GM10847 (cell line): ENCODE measurements around the gene GMDS.

ENCODE experiments used
- POLR2A ChIP-seq: IDR thresholded peaks from 2 replicates; pipeline ENCODE4 v1.6.1; 2011; ENCODE audit not compliant: insufficient read length; ENCODE audit errors: extremely low read depth

GMDS gene

DNA sequence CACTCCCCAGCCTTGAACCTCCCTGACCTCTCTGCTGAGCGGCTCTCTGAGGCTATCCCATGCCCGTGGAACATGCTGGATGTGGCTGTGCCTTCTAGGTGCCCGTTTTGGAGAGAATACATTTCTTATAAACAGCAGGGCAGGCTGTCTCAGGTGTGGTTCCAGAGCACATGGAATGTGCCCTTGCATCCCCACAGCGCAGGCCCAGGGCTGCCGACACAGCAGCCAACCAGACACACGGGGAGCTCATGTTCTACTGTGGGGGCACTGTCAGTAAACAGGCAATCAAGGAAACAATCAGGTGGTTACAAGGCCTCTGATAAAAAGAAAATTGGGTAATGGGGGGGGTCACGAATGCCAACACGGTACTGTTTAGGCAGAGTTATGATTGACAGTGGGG lies 604.9 kb downstream of the GMDS start:
- no peak for TF ChIP-seq POLR2A

DNA sequence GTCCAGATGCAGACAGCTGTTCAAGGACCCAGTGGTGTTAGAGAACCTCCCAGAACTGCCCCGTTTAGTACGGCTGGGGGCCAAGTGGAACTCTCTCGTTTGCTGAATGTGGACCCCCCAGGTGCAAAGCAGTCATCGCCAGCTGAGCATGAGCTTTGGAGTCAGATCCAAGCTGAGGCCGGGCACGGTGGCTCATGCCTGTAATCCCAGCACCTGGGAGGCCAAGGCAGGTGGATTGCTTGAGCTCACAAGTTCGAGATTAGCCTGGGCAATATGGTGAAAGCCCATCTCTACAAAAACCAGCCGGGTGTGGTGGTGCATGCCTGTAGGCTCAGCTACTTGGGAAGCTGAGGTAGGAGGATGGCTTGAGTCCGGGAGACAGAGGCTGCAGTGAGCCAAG lies 606.0 kb downstream of the GMDS start:
- no peak for TF ChIP-seq POLR2A

DNA sequence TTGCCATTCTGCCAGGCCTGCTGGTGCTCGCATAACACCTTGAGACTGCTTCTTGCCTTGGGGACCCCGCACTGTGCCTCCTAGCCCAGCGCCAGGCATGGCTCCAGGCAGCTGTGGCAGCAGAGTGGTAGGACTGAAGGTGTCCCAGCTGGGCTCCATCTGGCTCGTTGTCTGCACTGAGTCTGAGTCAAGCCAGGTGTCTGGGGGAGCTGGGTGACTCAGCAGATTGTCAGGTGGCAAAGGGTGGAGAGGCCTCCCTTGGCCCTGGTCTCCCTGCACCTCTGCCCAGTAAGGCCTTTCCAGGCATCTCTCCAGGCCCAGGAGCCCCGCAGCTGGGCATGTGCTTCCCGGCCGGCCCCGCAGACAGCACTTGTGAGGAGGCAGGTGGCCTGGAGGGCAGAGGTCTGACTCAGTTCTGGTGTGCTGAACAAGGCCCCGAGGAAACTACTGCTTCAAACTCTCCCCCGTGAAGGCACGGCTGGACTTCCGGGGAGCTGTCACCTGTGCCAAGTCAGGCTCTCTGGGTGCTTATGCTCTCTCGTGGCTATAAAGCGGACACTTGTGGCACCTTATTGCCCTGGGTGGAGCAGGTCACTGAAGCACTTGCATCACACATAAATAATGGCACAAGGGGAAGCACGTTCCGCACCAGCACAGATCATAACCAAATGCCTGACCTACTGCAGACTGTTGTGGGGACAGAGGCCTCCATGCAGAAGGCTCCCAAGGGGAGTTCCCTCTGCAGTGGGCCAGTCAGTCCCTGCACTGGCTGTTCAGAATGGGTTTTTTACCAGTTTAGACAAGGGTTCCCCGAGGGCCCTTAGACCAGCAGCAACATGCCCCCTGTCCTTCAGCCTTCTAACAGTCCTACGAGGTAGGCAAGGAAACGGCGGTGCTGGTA lies 608.2 kb downstream of the GMDS start:
- TF ChIP-seq POLR2A: no peak

DNA sequence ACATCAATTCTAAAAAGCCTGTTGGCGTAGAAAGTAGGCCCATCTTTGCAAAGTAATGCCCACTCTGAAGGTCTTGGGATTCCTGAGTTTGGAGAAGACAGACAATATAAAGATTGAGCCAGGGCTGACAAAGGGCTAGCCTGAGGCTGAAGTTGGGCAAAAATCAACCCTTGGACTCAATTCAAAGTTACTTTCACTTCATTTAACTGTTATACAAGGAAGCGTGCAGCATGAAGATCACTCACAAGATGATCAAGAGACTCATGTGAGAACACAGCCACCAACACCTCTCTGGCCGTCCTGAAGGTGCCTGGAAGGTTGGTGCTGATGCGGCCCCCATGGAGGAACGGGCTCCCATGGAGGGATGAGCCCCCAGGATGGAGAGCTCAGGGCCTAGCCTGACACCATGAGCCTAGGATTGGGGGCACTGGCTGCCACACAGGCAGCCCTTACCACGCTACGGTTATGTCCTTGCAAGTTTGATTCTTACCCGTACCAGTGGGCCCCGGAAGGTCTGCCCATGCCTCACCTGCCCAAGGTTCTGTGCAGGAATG lies 609.1 kb downstream of the GMDS start:
- no peak for TF ChIP-seq POLR2A

- TF ChIP-seq POLR2A: no peak
These were observed 609.9 kb downstream of the GMDS start for GRCh38 chr6:1635305-1636010.

GRCh38 chr6:1634081-1634480 lies 611.3 kb downstream of the GMDS start:
- TF ChIP-seq POLR2A: no peak

- TF ChIP-seq POLR2A: no peak
These were observed 611.9 kb downstream of the GMDS start for GRCh38 chr6:1633366-1634021.

GRCh38 chr6:1631251-1631650 lies 614.2 kb downstream of the GMDS start:
- TF ChIP-seq POLR2A: no peak

- TF ChIP-seq POLR2A: no peak
These were observed 614.6 kb downstream of the GMDS start for GRCh38 chr6:1630771-1631217.

DNA sequence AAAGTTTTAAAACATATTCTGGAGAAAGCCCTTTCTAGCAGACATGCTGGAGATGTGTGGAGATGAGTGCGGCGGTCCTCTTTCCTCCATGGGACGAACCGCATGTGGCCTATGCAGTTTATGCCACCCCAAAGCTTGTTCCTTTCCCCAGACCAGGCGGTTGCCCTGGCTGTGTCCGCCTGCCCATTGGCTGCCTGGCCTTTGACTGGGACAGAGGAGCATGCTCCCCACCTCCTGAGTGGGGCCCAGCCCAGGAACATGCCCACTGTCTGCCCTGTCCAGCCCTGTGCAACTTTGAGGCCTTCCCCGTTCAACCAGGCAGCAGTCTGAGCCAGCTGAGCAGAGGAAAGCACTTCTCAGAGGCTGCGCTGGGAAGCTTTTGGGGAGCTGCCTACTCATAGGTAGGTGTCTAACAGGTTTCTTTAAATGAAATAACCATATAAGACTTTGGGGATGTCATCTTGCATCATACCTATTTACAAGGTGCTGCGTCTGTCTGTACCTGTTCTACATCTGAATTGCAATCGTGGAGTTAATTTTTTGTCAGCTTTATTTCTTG lies 615.1 kb downstream of the GMDS start:
- TF ChIP-seq POLR2A: no peak

DNA sequence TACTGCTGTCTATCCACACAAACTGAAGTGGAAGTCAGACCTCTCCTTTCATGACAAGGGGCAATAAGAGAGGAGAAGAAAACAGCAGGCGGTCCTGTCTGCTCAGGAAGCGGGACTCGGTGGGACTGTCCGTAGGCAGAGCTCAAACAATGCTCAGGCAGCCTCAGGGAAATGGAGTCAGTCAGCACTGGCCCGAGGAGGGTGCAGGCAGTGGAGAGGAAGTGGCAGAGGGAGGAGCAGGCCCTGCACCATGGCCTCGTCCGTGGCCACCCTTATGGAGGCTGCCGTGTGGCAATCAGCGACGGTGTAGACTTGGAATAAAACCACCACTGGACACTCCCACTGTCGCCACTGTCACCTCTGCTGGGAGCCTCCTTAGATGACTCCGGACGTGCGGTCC lies 616.1 kb downstream of the GMDS start:
- no peak for TF ChIP-seq POLR2A

DNA sequence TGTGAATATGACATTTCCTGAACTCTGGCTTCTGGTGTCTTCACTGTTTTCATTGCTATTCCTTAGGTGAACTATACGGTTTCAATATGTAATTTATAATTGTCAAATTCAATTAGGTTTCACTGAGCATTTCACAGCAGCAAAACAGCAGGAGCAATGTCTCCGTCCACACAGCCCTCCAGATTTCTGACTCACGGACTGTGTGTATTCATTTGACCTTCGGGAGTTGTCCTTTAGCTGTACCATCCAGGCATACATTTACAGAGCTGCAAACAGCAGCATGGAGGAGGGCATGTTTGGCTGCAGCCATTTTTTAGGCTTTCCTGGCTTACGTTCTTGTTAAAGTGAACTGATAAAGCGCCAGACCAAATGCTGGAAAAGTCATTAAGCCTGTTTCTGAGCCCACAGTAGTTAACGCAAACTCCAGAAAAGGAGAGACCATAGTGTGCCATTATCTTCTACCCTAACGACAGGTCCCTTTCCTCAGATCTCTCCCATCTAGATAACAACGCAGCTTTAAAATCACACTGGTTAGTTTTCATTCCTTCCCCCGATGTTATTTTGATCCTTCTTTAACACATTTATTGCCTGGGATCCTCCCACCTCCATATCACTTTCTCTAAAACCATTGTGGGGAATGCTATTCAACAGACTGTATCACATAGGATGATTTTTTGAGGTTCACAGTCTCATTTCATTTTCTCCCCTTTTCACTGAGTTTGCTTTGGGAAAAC lies 617.4 kb downstream of the GMDS start:
- no peak for TF ChIP-seq POLR2A

DNA sequence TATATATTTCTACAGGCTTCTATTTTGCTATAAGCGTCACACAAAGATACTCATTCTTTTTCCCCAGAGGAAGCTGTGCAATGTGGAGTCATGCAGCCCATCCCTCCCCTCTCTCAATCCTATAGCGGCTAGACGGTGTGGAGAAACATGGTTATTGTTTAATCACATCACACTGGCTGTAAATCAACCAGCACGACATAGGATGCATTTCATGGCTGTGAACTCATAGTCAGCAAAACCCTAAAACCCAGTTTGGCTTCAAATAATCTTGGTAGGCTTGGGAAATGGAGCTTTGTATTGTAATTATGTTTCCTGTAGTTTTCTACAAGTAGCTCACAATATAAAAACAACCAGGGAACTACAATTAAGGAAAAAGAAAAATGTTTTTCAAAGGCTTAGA lies 618.9 kb downstream of the GMDS start:
- TF ChIP-seq POLR2A: no peak

GRCh38 chr6:1625794-1626435 lies 619.5 kb downstream of the GMDS start:
- TF ChIP-seq POLR2A: no peak
